HCT116 (cell line): ENCODE results near the gene CLEC3B. TPM values are rescaled to one million over a fixed set of nuclear protein-coding genes. Genes with fewer than 3 reads are reported as not detected.

ENCODE experiments used
- ATAC-seq: fragments of 200-7000 bp; cut with Tn5 transposase; 2 replicates; pipeline ENCODE4 v1.9.1; 2020; ENCODE audit warnings: mild to moderate bottlenecking, moderate library complexity
- BruUV-seq: library from RNA; stranded (reverse); fragments of 400-500 nt; replicated peaks from 2 replicates; lab custom pipeline; 2021; lab: Mats Ljungman, UMichigan
- CTCF ChIA-PET: fragments of 300-600 bp; sonication (Branson Sonifier 250); formaldehyde crosslinking; loops from one replicate; lab custom pipeline; 2021; ENCODE audit warnings: antibody characterized with exemption; lab: Charles Lee
- POLR2A ChIA-PET: fragments of 300-600, 350-600 bp; sonication (Branson Sonifier 250); formaldehyde crosslinking; loops from one replicate; lab custom pipeline; 2021; ENCODE audit warnings: antibody characterized with exemption; lab: Charles Lee
- RAD21 ChIA-PET, 2 experiments: fragments of 300-600 bp; sonication (Branson Sonifier 250); formaldehyde crosslinking; loops; one replicate each; lab custom pipeline; 2023; ENCODE audit warnings: low total read pairs in 2 of 2; ENCODE audit not compliant: uncharacterized antibody in 2 of 2, unreplicated experiment in 2 of 2, low non-redundant PET in 1 of 2; lab: Charles Lee
- DNase-seq: peaks from one replicate; pipeline ENCODE4 v3.0.0-alpha.2; 2010; ENCODE audit warnings: low read depth, low spot score
- H2AFZ ChIP-seq: fragments of 200-600 bp; shearing (Covaris generic), sonication (generic); 2 replicates; pipeline ENCODE4 v1.6.1; 2017; ENCODE audit warnings: low read depth, mixed run types, mixed read lengths, antibody characterized with exemption, low read length; ENCODE audit not compliant: poor library complexity, severe bottlenecking
- H3K27ac ChIP-seq: 2 replicates; pipeline ENCODE4 v1.5.1; 2012; ENCODE audit warnings: low read depth, low read length
- H3K27me3 ChIP-seq: fragments of 200-600 bp; sonication (generic); 2 replicates; pipeline ENCODE4 v1.6.1; 2016; ENCODE audit warnings: mixed run types, low read length, mixed read lengths; ENCODE audit not compliant: insufficient read depth
- H3K36me3 ChIP-seq, 2 experiments: fragments of 200-500 bp in 1 of 2; fragments of 200-600 bp in 1 of 2; sonication (Bioruptor generic) in 1 of 2; sonication (generic) in 1 of 2; 2 replicates each; pipeline versions ENCODE4 v1.5.1 to v1.6.1; 2014 to 2016; ENCODE audit warnings: low read length in 2 of 2, inconsistent platforms in 1 of 2, mixed read lengths in 1 of 2, mixed run types in 1 of 2; ENCODE audit not compliant: insufficient read depth in 2 of 2, control insufficient read depth in 1 of 2
- H3K4me1 ChIP-seq, 2 experiments: fragments of 200-600 bp in 1 of 2; sonication (generic) in 1 of 2; 2 replicates each; pipeline versions ENCODE4 v1.5.1 to v1.6.1; 2012 to 2017; ENCODE audit warnings: low read length in 2 of 2, inconsistent platforms in 1 of 2, mild to moderate bottlenecking in 1 of 2, mixed read lengths in 1 of 2, mixed run types in 1 of 2, moderate library complexity in 1 of 2; ENCODE audit not compliant: insufficient read depth in 2 of 2, control insufficient read depth in 1 of 2
- H3K4me2 ChIP-seq: fragments of 200-600 bp; sonication (generic); 2 replicates; pipeline ENCODE4 v1.6.1; 2017; ENCODE audit warnings: mixed run types, low read length, mixed read lengths
- H3K4me3 ChIP-seq, 2 experiments: fragments of 200-600 bp in 1 of 2; sonication (generic) in 1 of 2; replicated peaks in 1 of 2; 2 replicates each; pipeline ENCODE4 v1.5.1; 2011 to 2016; ENCODE audit warnings: low read length in 2 of 2, control low read depth in 1 of 2, low read depth in 1 of 2, mild to moderate bottlenecking in 1 of 2, mixed read lengths in 1 of 2, mixed run types in 1 of 2
- H3K79me2 ChIP-seq: fragments of 200-600 bp; sonication (generic); 2 replicates; pipeline ENCODE4 v1.6.1; 2017; ENCODE audit warnings: mild to moderate bottlenecking, mixed run types, low read length, moderate library complexity, mixed read lengths; ENCODE audit not compliant: insufficient read depth
- H3K9ac ChIP-seq: fragments of 200-600 bp; sonication (generic); 2 replicates; pipeline ENCODE4 v1.6.1; 2016; ENCODE audit warnings: low read length, mixed read lengths
- H3K9me2 ChIP-seq: fragments of 200-600 bp; sonication (generic), shearing (Covaris generic); 2 replicates; pipeline ENCODE4 v1.6.1; 2017; ENCODE audit warnings: mixed run types, mild to moderate bottlenecking, moderate library complexity; ENCODE audit not compliant: insufficient read depth
- H3K9me3 ChIP-seq, 2 experiments: fragments of 200-500 bp in 1 of 2; fragments of 200-600 bp in 1 of 2; sonication (Bioruptor generic) in 1 of 2; sonication (generic) in 1 of 2; 2 replicates each; pipeline ENCODE4 v1.6.1; 2014 to 2017; ENCODE audit warnings: low read length in 2 of 2, mixed read lengths in 2 of 2, inconsistent platforms in 1 of 2, low read depth in 1 of 2, mild to moderate bottlenecking in 1 of 2, mixed run types in 1 of 2, moderate library complexity in 1 of 2; ENCODE audit not compliant: control insufficient read depth in 1 of 2, insufficient read depth in 1 of 2
- H4K20me1 ChIP-seq: fragments of 200-600 bp; sonication (generic), shearing (Covaris generic); 2 replicates; pipeline ENCODE4 v1.6.1; 2017; ENCODE audit warnings: mixed run types, mild to moderate bottlenecking, moderate library complexity; ENCODE audit not compliant: insufficient read depth
- CEBPB ChIP-seq: IDR thresholded peaks from 2 replicates; pipeline ENCODE4 v1.6.1; 2012; ENCODE audit warnings: low read depth
- EGR1 ChIP-seq: IDR thresholded peaks from 2 replicates; pipeline ENCODE4 v1.6.1; 2012; ENCODE audit warnings: low read depth
- ELF1 ChIP-seq: IDR thresholded peaks from 2 replicates; pipeline ENCODE4 v1.6.1; 2012; ENCODE audit warnings: low read depth, borderline replicate concordance
- EZH2phosphoT487 ChIP-seq: fragments of 200-600 bp; IDR thresholded peaks from 2 replicates; pipeline ENCODE4 v1.6.1; 2018; ENCODE audit warnings: antibody characterized with exemption, borderline replicate concordance
- JUND ChIP-seq: IDR thresholded peaks from 2 replicates; pipeline ENCODE4 v1.6.1; 2012
- POLR2A ChIP-seq: IDR thresholded peaks from 2 replicates; pipeline ENCODE4 v1.7.0; 2011; ENCODE audit warnings: borderline replicate concordance; ENCODE audit not compliant: insufficient read depth, insufficient read length; ENCODE audit errors: extremely low read depth
- POLR2AphosphoS5 ChIP-seq: IDR thresholded peaks from 2 replicates; pipeline ENCODE4 v1.6.1; 2011; ENCODE audit warnings: mild to moderate bottlenecking, low read depth, low read length, moderate library complexity
- SRF ChIP-seq: IDR thresholded peaks from 2 replicates; pipeline ENCODE4 v1.6.1; 2012; ENCODE audit warnings: low read depth
- TCF7L2 ChIP-seq: IDR thresholded peaks from 2 replicates; pipeline ENCODE4 v1.7.0; 2011; ENCODE audit warnings: borderline replicate concordance, inconsistent platforms; ENCODE audit not compliant: insufficient read depth, insufficient read length; ENCODE audit errors: extremely low read depth
- intact Hi-C: fragments of 100-400 bp; cut with micrococcal nuclease; formaldehyde crosslinking; loops from 2 replicates; pipeline ENCODE4 v1.10.0; 2022
- total RNA-seq: library from RNA; stranded (reverse); gene quantifications from one replicate; pipeline ENCODE4 v1.2.1, GENCODE V29; 2021; ENCODE audit not compliant: unreplicated experiment
- TF ChIP-seq, protein P1 (sequence below), 3 experiments: fragments of 200-600 bp in 1 of 3; sonication (generic) in 1 of 3; IDR thresholded peaks in 2 of 3; conservative IDR thresholded peaks in 1 of 3; 2 replicates each; pipeline ENCODE4 v1.5.1; 2012 to 2017; ENCODE audit warnings: low read depth in 2 of 3, low read length in 2 of 3, antibody characterized with exemption in 1 of 3, borderline replicate concordance in 1 of 3, control low read depth in 1 of 3, mild to moderate bottlenecking in 1 of 3, mixed read lengths in 1 of 3, mixed run types in 1 of 3, moderate library complexity in 1 of 3; ENCODE audit not compliant: insufficient read depth in 1 of 3

The CLEC3B gene
- total RNA-seq, 1 experiment from 2014 or later: 0.57 TPM

DNA sequence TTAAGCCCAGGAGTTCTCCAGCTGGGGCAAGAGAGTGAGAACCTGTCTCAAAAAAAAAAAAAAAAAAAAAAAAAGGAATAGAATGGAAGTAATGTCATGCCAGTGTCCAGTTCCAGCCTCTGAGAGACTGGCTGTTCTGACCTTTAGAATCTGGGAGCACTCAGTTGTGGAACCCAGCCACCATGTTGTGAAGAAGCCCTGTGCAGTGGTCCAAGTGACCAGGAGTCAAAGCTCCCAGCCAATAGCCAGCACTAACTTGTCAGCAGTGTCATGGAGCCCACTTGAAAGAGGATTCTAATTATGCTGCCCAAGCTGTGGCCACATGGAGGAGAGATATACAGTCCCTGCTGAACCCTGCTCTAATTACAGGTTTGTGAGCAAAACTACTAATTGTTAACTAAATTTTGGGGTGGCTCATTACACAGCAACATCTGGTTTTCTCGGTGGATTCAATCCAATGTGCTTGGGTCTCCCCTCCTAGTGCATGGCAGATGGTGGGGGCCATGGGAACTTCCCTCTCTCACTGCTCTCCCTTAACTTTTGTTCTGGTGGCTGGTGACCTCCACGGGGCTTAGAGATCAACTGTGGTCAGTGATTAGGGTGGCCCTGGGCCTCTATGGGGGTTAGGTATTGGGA, 55.5 kb downstream of the CLEC3B start (continued):
- TF ChIP-seq, protein P1, sequence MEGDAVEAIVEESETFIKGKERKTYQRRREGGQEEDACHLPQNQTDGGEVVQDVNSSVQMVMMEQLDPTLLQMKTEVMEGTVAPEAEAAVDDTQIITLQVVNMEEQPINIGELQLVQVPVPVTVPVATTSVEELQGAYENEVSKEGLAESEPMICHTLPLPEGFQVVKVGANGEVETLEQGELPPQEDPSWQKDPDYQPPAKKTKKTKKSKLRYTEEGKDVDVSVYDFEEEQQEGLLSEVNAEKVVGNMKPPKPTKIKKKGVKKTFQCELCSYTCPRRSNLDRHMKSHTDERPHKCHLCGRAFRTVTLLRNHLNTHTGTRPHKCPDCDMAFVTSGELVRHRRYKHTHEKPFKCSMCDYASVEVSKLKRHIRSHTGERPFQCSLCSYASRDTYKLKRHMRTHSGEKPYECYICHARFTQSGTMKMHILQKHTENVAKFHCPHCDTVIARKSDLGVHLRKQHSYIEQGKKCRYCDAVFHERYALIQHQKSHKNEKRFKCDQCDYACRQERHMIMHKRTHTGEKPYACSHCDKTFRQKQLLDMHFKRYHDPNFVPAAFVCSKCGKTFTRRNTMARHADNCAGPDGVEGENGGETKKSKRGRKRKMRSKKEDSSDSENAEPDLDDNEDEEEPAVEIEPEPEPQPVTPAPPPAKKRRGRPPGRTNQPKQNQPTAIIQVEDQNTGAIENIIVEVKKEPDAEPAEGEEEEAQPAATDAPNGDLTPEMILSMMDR (IDR thresholded peaks at IDR 0.05 in 2 of 3, conservative IDR thresholded peaks at IDR 0.05 in 1 of 3; ENCODE audit: borderline replicate concordance in 1 of 3, insufficient read depth in 1 of 3, low read depth in 2 of 3, low read length in 2 of 3): no peak
- TF ChIP-seq EGR1 (no peak), CEBPB (no peak), JUND (no peak; the same call in 1 of the 2 replicates)
- TF ChIP-seq, all 23 proteins: peak for 2

- TF ChIP-seq POLR2A: no peak
- no peak for TF ChIP-seq SRF
- no peak for TF ChIP-seq TCF7L2
- TF ChIP-seq EZH2phosphoT487: no peak
- no peak; the same call in 1 of the 2 replicates for TF ChIP-seq POLR2AphosphoS5
- no peak for TF ChIP-seq ELF1
- H4K20me1 ChIP-seq: no peaks in the 10 kb centered on the region
- no TSS peak for BruUV-seq
- no peak overlapping the region for H3K9ac ChIP-seq
- peaks cover 10% of the 10 kb centered on the region; the same call in 1 of the 2 replicates for H3K79me2 ChIP-seq
- no peak for ATAC-seq
- no peak overlapping the region for H2AFZ ChIP-seq
- H3K4me1 ChIP-seq: peaks cover 0 to 10% of the 10 kb centered on the region in 2 experiments; a peak in 3 of 4 replicates
- H3K4me3 ChIP-seq: no peak overlapping the region
- POLR2A ChIA-PET: no interaction called here
- H3K4me2 ChIP-seq: no peak overlapping the region
- H3K9me3 ChIP-seq: no peaks in the 10 kb centered on the region
- H3K36me3 ChIP-seq: peaks cover 27 to 44% of the 10 kb centered on the region in 2 experiments
- no peaks in the 10 kb centered on the region for H3K27me3 ChIP-seq
- no peak for DNase-seq
- intact Hi-C loops: no loop called here
- no peak overlapping the region for H3K27ac ChIP-seq
- CTCF ChIA-PET: interaction anchor here (0.9 kb wide), 1 partner anchor 128 kb away, joined by 3 read pairs; no protein-coding TSS in a partner anchor
- RAD21 ChIA-PET: interaction anchor here in 1 of 2 experiments (0.7 kb wide), 1 partner anchor 86 kb away, joined by 4 read pairs; no protein-coding TSS in a partner anchor
- no peaks in the 10 kb centered on the region for H3K9me2 ChIP-seq
Measured at GRCh38 chr3:45082142-45082538, 56.0 kb downstream of the CLEC3B start.
